Measurements from ENCODE around the gene SND1.
"Not testable (repeated sequence)": the region's sequence is repeated elsewhere in the genome, so short reads cannot be mapped to it uniquely, and the experiment has no call there.

DNA sequence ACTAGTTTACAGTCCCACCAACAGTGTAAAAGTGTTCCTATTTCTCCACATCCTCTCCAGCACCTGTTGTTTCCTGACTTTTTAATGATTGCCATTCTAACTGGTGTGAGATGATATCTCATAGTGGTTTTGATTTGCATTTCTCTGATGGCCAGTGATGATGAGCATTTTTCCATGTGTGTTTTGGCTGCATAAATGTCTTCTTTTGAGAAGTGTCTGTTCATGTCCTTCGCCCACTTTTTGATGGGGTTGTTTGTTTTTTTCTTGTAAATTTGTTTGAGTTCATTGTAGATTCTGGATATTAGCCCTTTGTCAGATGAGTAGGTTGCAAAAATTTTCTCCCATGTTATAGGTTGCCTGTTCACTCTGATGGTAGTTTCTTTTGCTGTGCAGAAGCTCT is 311.9 kb downstream of the SND1 start:
- TF ChIP-seq, protein P1, sequence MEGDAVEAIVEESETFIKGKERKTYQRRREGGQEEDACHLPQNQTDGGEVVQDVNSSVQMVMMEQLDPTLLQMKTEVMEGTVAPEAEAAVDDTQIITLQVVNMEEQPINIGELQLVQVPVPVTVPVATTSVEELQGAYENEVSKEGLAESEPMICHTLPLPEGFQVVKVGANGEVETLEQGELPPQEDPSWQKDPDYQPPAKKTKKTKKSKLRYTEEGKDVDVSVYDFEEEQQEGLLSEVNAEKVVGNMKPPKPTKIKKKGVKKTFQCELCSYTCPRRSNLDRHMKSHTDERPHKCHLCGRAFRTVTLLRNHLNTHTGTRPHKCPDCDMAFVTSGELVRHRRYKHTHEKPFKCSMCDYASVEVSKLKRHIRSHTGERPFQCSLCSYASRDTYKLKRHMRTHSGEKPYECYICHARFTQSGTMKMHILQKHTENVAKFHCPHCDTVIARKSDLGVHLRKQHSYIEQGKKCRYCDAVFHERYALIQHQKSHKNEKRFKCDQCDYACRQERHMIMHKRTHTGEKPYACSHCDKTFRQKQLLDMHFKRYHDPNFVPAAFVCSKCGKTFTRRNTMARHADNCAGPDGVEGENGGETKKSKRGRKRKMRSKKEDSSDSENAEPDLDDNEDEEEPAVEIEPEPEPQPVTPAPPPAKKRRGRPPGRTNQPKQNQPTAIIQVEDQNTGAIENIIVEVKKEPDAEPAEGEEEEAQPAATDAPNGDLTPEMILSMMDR (conservative IDR thresholded peaks at IDR 0.05 in 1 of 2, IDR thresholded peaks at IDR 0.05 in 1 of 2; ENCODE audit: low read depth in 1 of 2, low read length in 2 of 2) = not testable (repeated sequence)
- not testable (repeated sequence) for TF ChIP-seq EZH2 (IDR thresholded peaks at IDR 0.05; ENCODE audit: low read length, missing control alignments)
